Smooth muscle cell (in vitro differentiated cells): ENCODE results near the gene MSI2. TPM values are rescaled to one million over a fixed set of nuclear protein-coding genes. Genes with fewer than 3 reads are reported as not detected.

Source experiments
- DNase-seq: peaks from one replicate; lab custom pipeline; 2025; ENCODE audit not compliant: unreplicated experiment; lab: John Stamatoyannopoulos, UW
- H2AFZ ChIP-seq: fragments of 200-600 bp; sonication (generic); 2 replicates; pipeline ENCODE4 v1.6.0; 2016; ENCODE audit warnings: antibody characterized with exemption, low read depth, mild to moderate bottlenecking
- H3F3A ChIP-seq: fragments of 200-600 bp; sonication (generic); 2 replicates; pipeline ENCODE4 v1.6.0; 2017; ENCODE audit warnings: antibody characterized with exemption, low read depth
- H3K27ac ChIP-seq: fragments of 200-600 bp; sonication (generic); 2 replicates; pipeline ENCODE4 v1.5.1; 2016; ENCODE audit warnings: low read depth, mild to moderate bottlenecking
- H3K27me3 ChIP-seq: fragments of 200-600 bp; sonication (generic); 2 replicates; pipeline ENCODE4 v1.6.1; 2016; ENCODE audit warnings: low read depth, mild to moderate bottlenecking
- H3K36me3 ChIP-seq: fragments of 200-600 bp; sonication (generic); 2 replicates; pipeline ENCODE4 v1.5.1; 2016; ENCODE audit warnings: low read depth
- H3K4me1 ChIP-seq: fragments of 200-600 bp; sonication (generic); 2 replicates; pipeline ENCODE4 v1.5.1; 2016; ENCODE audit warnings: low read depth
- H3K4me2 ChIP-seq: fragments of 200-600 bp; sonication (generic); 2 replicates; pipeline ENCODE4 v1.6.0; 2016; ENCODE audit warnings: mild to moderate bottlenecking
- H3K4me3 ChIP-seq: fragments of 200-600 bp; sonication (generic); 2 replicates; pipeline ENCODE4 v1.5.1; 2016; ENCODE audit warnings: mild to moderate bottlenecking
- H3K79me2 ChIP-seq: fragments of 200-600 bp; sonication (generic); 2 replicates; pipeline ENCODE4 v1.6.0; 2016; ENCODE audit warnings: low read depth, mild to moderate bottlenecking
- H3K9ac ChIP-seq: fragments of 200-600 bp; sonication (generic); 2 replicates; pipeline ENCODE4 v1.6.0; 2016; ENCODE audit warnings: low read depth
- H3K9me3 ChIP-seq: fragments of 200-600 bp; sonication (generic); replicated peaks from 2 replicates; pipeline ENCODE4 v1.5.1; 2016; ENCODE audit warnings: low read depth
- H4K20me1 ChIP-seq: fragments of 200-600 bp; sonication (generic); 2 replicates; pipeline ENCODE4 v1.6.0; 2016; ENCODE audit warnings: low read depth
- WGBS: methylation state at CpG from one replicate; pipeline ENCODE4 v1.1.7; 2016; ENCODE audit warnings: low lambda C conversion rate; 5-methylcytosine and 5-hydroxymethylcytosine counted together
- polyA plus RNA-seq: library from polyadenylated mRNA; unstranded; fragments of >200 nt; fragmentation: Nextera tagmentation; extraction: Ambion mirVana; gene quantifications from 2 replicates; pipeline ENCODE4 v1.2.1, GENCODE V29; 2016
- total RNA-seq: library from RNA; depleted of rRNA; stranded (reverse); fragments of >200 nt; gene quantifications from 2 replicates; pipeline ENCODE4 v1.2.3, GENCODE V29; 2014
- TF ChIP-seq, protein P1 (sequence below): fragments of 200-600 bp; sonication (generic); IDR thresholded peaks from 2 replicates; pipeline ENCODE4 v1.5.1; 2017; ENCODE audit warnings: borderline replicate concordance, mild to moderate bottlenecking, antibody characterized with exemption; ENCODE audit not compliant: insufficient read depth, poor library complexity, severe bottlenecking

Gene MSI2
- total and polyA plus RNA-seq, 2 experiments from 2014 or later: 5.7 to 36.5 TPM

DNA sequence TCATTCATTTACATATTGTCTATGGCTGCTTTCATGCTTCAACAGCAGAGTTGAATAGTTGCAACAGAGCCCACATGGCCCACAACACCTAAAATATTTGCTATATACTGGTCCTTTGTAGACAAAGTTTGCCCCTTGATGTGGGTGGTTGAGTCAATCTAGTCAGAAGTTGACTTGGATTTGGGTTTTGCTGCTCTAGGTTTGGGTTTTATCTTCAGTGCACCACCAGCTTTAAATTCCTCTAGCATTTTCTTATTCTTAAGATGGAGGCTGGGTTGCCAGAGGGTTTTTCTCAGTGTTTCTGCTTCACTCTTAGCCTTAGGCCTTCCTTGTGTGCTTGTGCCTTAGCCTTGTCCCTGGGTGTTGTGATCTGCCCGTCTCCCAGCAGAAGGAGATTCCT lies 437.7 kb downstream of the MSI2 start:
- TF ChIP-seq, protein P1, sequence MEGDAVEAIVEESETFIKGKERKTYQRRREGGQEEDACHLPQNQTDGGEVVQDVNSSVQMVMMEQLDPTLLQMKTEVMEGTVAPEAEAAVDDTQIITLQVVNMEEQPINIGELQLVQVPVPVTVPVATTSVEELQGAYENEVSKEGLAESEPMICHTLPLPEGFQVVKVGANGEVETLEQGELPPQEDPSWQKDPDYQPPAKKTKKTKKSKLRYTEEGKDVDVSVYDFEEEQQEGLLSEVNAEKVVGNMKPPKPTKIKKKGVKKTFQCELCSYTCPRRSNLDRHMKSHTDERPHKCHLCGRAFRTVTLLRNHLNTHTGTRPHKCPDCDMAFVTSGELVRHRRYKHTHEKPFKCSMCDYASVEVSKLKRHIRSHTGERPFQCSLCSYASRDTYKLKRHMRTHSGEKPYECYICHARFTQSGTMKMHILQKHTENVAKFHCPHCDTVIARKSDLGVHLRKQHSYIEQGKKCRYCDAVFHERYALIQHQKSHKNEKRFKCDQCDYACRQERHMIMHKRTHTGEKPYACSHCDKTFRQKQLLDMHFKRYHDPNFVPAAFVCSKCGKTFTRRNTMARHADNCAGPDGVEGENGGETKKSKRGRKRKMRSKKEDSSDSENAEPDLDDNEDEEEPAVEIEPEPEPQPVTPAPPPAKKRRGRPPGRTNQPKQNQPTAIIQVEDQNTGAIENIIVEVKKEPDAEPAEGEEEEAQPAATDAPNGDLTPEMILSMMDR: no peak
- Histone ChIP-seq H4K20me1 (no peaks in the 10 kb centered on the region), H3K4me2 (no peak overlapping the region), H3K4me1 (no peaks in the 10 kb centered on the region), H3K27me3 (no peaks in the 10 kb centered on the region), H3K79me2 (no peaks in the 10 kb centered on the region), H3K36me3 (no peaks in the 10 kb centered on the region), H3K27ac (no peak overlapping the region), H2AFZ (no peak overlapping the region), H3K4me3 (no peak overlapping the region), H3F3A (no peaks in the 10 kb centered on the region), H3K9ac (no peak overlapping the region), H3K9me3 (no peaks in the 10 kb centered on the region)
- WGBS: 96% methylated on average over 1 of the region's 1 CpG
- DNase-seq: no peak

DNA sequence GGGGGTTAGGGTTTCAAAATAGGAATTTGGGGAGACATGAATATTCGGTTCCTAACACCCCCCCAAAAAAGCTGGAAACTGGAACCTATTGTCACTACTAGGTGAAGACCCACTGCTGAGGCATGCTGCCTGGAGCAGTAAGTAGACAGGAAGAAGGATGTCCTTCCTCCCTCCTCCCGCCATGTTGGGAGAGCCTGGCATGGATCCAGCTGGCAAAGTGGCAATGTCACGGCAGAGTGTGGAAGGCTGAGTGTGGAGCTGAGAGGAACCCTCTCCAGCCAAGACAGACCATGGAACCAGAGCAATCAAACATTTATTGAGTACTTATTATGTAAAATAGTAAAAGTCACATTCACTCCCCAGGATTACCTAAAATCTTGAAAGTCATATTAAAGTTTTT lies 439.7 kb downstream of the MSI2 start:
- 99% methylated on average over 3 of the region's 3 CpGs for WGBS

DNA sequence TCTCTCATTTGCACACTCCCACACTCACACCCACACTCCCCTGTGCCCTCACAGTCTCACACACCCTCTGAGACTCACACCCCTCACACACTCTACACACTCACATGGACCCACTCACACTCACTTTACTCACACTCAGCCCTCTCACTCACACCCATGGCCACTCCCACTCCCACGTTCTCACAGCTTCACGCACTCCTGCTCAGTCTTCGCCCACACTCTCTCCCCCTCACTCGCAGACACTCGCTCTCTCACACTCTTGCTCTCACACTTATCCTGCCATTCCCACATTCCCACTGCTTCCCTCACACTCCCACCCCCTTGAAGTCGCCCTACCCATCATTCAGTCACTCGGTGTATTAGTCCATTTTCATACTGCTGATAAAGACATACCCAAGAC lies 440.9 kb downstream of the MSI2 start:
- TF ChIP-seq, protein P1: no peak
- Histone ChIP-seq H3K9ac (no peak overlapping the region), H3F3A (no peaks in the 10 kb centered on the region), H3K27me3 (no peaks in the 10 kb centered on the region), H3K27ac (no peak overlapping the region), H4K20me1 (no peaks in the 10 kb centered on the region), H3K9me3 (no peaks in the 10 kb centered on the region), H3K79me2 (no peaks in the 10 kb centered on the region), H3K4me2 (no peak overlapping the region), H3K4me1 (no peaks in the 10 kb centered on the region), H3K4me3 (no peak overlapping the region), H2AFZ (no peak overlapping the region), H3K36me3 (no peaks in the 10 kb centered on the region)
- 97% methylated on average over 7 of the region's 7 CpGs for WGBS
- DNase-seq: no peak

More for the DNA sequence above, 439.7 kb downstream of the MSI2 start:
- no peaks in the 10 kb centered on the region for H3K79me2 ChIP-seq
- H3K36me3 ChIP-seq: no peaks in the 10 kb centered on the region
- H3F3A ChIP-seq: no peaks in the 10 kb centered on the region
- TF ChIP-seq, protein P1: no peak
- DNase-seq: no peak
- H4K20me1 ChIP-seq: no peaks in the 10 kb centered on the region
- H2AFZ ChIP-seq: no peak overlapping the region
- H3K9ac ChIP-seq: no peak overlapping the region
- H3K27ac ChIP-seq: no peak overlapping the region
- no peak overlapping the region for H3K4me3 ChIP-seq
- no peak overlapping the region for H3K4me2 ChIP-seq
- no peaks in the 10 kb centered on the region for H3K9me3 ChIP-seq
- no peaks in the 10 kb centered on the region for H3K4me1 ChIP-seq
- no peaks in the 10 kb centered on the region for H3K27me3 ChIP-seq

DNA sequence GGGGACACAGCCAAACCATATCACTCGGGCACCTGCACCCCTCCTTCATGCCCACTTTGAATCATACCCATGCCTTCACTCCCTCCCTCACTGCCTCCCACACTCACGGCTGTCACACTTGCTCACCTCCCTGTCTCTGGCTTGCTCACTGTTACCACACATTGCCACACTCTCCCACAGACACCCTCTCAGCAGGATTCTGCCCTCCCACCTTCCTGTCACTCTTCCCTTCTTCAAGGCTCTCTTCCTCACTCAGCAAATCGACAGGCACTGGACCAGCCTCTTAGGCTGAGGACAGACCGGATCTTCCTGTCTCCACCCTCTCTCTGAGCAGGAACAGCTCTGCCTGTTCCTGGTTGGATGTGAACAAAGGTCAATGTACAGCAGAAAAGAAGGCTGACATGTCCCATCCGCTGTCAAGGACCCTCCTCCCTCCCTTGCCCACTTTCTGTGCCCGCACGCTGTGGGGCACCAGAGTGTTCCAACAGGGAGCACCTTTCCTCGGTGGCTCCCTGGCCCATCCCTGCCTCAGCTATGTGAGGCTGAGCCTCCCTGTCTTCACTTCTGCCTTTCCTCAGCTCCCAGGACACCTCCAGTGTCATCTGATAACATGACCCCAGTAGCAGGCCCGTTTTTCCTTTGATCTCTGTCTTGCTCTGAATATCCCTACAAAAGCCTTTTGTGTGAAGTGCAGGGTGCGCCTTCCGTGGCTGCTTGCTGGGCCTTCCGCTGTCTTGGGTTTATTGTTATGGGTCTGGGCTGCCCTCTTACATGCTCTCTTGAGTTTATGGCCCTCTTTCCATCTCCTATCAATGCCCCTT lies 441.8 kb downstream of the MSI2 start:
- H4K20me1 ChIP-seq: no peaks in the 10 kb centered on the region
- H3K27ac ChIP-seq: no peak overlapping the region
- WGBS: 58% methylated on average over 12 of the region's 12 CpGs
- no peaks in the 10 kb centered on the region for H3K4me1 ChIP-seq
- H3F3A ChIP-seq: no peaks in the 10 kb centered on the region
- no peaks in the 10 kb centered on the region for H3K27me3 ChIP-seq
- no peak overlapping the region for H3K4me2 ChIP-seq
- no peak for DNase-seq
- no peaks in the 10 kb centered on the region for H3K9me3 ChIP-seq
- no peak overlapping the region for H3K9ac ChIP-seq
- H2AFZ ChIP-seq: no peak overlapping the region
- no peak overlapping the region for H3K4me3 ChIP-seq
- H3K36me3 ChIP-seq: no peaks in the 10 kb centered on the region
- TF ChIP-seq, protein P1: no peak
- no peaks in the 10 kb centered on the region for H3K79me2 ChIP-seq
